Activated CD4-positive, alpha-beta T cell treated with anti-CD3 and anti-CD28 coated beads, Interleukin-2, amount 50 U/mL, for 4 hours (primary cell): ENCODE measurements around the gene IMPA2.
"Not testable (repeated sequence)": the region's sequence is repeated elsewhere in the genome, so short reads cannot be mapped to it uniquely, and the experiment has no call there.

Source experiments
- DNase-seq, 2 experiments: peaks; one replicate each; pipeline ENCODE4 v3.0.0-alpha.2; 2020

IMPA2 gene

DNA sequence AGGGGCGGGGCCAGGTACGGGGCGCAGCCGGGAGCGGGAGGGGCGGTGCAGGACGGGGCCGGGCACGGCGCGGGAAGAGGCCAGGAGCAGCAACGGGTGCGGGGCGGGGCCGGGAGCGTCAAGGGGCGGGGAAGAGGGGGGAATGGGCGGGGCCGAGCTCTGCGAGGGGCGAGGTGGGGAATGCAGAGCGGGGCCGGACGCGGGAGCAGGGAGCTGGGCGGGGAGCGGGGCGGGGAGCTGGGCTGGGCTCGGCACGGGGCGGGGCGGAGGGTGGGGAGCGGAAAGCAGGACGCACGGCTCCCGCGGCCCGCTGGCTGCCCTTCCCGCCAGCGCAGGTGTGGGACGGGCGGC, at the start of gene IMPA2:
TSS of gene IMPA2 (plus strand) at position 316 of the 351 bp plus-strand sequence. CDS start 163 bp downstream, outside the sequence.
- DNase-seq: no peak

- no peak for DNase-seq
These were observed 48.9 kb upstream of the IMPA2 start for GRCh38 chr18:11932393-11932792.

DNA sequence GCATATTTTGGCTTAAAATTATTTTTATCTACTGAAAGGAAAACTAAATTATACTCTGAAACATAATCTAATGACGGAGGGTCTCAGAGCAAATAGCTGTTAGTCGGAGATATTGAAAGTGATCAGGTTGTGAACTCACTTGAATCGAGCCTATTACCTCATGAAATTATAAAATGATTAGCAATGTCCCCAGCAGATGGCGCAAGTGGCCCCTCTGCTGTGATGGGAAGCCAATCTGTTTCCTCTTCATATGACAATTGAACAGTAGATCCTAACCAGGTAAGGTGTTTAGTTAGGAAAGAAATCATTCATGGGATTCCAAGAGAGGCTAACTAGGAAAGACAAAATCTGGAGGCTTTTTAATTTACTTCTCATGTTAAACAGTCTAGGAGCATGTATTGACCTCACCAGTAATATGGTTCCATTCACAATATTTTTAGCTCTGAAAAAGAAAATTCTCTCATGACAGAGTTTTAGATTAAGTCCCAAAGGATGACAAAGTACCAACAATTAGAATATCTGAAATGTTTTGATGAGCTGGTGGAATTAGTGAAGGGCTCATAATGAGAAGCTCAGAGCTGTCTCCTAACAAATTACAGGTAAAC, 43.3 kb upstream of the IMPA2 start:
- DNase-seq: peak; percentile 74 to 75

GRCh38 chr18:11940956-11941355, 40.4 kb upstream of the IMPA2 start:
- DNase-seq: no peak

DNA sequence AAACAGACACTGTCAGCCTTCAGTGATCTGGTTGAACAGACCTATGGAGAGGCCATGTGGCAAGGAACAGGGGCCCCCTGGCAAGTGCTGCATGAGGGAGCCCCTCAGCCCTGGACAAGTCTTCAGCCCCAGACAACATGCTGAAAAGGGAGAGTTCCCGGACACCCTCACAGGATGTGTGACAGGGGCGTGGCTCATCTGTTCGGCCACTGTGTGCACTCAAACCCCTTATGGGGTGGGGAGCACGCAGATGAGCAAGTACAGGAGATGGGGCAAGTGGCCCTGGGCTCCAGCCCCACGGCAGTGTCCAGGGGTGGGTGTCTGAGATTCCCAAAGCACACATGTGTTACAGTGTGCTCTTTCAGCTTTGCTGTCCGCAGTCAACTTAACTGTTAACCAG, 37.8 kb upstream of the IMPA2 start:
- no peak for DNase-seq

GRCh38 chr18:11944252-11944651, 37.1 kb upstream of the IMPA2 start:
- DNase-seq: no peak

DNA sequence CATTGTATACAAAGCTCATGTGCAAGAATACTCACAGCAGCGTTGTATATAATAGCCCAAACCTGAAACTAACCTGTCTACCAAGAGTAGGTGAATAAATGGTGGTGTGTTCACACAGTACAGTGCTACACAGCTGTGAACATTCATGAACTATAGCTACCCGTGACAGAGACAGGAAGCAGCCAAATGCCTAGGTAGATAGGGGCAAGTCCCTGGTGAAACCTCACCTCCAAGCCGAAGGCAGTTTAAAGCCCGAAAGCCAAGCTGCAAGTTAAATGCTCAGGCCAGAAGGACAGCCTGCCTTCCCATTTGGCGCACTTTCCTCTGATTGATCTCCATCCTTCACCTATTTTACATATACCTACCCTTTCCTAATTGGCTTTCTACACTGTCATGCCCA, 36.5 kb upstream of the IMPA2 start:
- DNase-seq: no peak

DNA sequence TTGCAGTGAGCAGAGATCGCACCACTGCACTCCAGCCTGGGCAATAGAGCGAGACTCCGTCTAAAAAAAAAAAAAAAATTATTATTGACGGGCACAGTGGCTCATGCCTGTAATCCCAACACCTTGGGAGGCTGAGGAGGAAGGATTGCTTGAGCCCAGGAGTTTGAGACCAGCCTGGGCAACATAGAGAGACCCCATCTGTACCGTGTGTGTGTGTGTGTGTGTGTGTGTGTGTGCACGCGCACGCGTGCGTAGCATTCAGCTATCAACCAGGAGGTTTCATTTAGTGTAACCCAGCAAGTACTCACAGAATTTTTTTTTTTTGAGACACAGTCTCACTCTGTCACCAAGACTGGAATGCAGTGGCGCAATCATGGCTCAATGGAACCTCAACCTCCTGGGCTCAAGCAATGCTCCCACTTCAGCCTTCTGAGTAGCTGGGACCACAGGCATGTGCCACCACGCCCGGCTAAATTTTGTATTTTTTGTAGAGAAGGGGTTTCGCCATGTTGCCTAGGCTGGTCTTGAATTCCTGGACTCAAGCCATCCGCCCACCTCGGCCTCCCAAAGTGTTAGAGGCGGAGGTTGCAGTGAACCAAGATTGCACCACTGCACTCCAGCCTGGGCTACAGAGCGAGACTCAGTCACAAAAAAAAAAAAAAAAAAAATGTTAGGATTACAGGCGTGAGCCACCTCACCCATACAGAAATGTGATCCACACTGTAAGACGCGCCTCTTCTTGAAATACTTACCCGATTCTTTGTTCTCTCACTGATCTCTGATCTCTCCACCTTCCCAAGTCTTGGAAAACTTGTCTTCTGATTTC, 35.3 kb upstream of the IMPA2 start:
- DNase-seq: not testable (repeated sequence)

DNA sequence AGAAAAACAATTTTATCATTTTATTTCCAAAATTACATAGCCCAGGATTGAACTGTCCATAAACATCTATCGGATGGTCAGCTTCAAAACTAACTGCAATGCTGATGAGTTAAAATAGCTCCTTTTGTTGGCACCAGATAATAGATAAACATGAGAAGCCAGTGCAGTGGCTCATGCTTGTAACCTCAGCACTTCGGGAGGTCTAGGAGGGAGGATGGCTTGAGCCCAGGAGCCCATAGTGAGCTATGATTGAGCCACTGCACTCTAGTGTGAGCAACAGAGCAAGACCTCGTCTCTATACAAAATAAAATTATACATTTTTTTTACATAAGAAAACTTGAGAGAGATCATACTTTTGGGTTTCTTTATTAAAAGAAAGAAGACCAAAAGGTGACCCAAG, 34.6 kb upstream of the IMPA2 start:
- no peak for DNase-seq

GRCh38 chr18:11947214-11948191, 33.8 kb upstream of the IMPA2 start:
- DNase-seq: peak; percentile 40 to 42

GRCh38 chr18:11948852-11949523, 32.3 kb upstream of the IMPA2 start:
- DNase-seq: no peak

DNA sequence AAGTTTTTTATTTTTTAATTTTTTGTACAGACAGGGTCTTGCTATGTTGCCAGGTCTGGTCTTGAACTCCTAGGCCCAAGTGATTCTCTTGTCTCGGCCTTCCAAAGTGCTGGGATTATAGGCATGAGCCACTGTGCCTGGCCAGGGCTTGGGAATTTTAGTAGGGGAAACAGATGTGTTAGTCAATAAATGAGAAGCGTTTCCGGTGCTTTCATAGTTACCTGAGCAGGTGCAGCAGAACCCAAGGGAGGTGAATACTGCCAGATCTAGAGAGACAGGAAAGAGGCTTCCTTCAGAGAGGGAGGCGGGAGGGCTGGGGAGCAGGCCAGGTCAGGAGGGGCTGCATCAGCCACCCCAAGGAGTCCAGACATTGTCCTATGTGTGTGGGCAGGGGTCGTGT, 30.5 kb upstream of the IMPA2 start:
- no peak for DNase-seq

- no peak for DNase-seq
These were observed 29.9 kb upstream of the IMPA2 start for GRCh38 chr18:11951390-11951851.

DNA sequence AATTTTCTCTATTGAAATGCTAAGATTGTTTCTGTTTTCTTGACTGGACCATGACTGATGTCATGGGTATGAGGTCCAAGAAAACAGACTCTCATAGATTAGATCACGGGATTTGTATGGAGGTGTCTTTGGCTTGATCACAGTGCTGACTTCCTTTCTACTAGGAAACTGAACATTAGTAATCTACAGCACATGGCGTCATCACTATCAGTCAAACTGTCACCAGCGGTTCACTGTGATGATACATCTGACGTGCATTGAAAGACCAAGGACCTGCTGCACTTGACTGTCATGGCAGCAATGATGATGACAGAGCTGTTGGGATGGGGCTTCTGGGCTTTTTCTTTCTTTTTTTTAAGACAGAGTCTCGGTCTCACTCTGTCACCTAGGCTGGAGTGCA, 28.2 kb upstream of the IMPA2 start:
- DNase-seq: no peak

DNA sequence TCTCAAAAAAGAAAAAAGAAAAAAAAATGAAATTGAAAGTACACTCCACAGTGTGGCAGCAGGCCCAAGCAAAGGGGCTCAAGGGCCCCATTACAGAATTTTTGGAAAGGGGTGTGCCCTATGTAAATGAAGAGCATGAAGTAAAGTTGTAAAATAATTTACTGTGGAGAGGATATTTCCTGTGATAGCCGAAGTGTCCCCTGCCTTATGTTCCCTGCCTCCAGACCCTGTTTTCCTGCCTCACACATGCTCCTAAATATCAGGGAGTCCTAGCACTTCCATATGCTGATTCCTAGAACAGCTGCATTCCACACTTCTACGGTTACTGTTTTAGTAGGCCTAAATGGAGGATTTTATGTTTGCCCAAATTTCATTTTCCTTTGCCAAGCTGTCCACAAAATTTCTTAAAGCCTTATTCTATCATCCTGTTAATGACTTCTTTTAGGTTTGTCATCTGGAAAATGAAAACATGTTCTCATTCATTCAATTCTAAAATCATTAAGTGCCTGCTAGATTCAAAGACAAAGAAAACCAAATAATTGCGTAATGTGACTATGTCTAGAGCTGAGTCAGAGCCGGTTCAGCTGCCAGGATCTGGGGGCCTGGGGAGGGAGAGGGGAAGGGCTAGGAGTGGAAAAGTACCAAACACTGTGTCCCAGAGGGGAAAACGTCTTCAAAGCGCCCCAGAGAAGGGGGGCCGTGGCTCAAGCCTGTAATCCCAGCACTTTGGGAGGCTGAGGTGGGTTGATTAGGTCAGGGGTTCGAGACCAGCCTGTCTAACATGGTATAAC, 25.9 kb upstream of the IMPA2 start:
- DNase-seq: no peak

DNA sequence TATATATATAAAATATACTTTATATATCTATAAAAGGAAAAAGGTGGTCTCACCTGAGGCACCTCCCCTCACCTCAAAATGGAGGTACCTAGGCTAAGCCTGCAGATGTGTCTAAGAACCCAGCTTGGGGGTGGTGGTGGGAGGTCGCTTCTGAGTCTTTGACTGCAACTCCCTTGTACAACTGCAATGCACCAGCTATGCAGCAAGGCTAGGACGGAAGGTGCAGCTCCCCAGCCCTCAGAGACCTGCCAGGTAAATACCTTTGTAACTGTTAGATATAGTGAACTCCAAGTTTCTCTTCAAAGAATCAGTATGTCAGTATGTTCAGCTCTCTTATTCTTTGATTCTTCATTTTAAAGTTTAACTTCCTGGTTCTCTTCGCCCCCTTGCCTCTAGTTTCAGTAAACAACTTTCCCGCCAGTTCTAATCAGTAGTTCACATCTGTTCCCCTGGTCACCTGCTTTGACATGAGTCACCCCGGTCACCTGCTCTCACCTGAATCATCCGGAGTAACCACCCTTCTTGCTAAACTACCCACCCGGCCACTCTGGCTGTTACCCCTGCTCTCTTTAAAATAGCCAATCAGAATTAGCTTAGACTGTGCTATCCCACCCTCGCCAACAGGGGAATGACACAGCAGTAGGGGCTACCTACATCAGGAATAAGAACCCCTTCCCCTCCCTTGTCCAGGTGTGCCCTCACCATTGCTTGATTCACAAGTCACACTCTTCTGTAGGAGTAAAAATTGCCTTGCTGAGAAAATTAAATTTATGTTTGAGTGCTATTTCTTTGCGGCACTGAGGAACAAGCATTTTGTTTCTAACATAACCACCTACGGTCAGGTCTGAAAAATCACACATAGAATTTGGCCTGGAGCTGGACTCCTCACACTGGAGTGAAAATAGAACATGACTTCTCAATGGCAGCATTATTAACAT, 24.7 kb upstream of the IMPA2 start:
- no peak for DNase-seq

DNA sequence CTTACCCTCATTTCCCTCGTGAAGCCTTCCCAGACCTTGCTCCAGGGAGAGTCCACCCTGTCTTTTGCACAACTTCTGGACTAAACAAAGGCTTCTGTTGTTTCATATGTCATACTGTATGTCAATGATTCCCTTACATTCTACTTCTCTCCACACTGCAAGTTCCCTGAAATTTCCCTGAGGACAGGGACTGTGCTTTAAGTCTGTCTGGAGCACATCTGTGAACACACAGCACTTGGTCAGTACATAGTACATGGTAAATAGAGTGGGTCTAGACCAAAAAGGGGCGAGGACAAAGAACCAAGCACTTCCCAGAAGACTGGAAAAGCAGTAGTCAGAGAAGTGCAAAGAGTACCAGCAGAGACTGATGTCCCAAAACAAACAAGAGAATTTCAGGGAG, 23.7 kb upstream of the IMPA2 start:
- no peak for DNase-seq

DNA sequence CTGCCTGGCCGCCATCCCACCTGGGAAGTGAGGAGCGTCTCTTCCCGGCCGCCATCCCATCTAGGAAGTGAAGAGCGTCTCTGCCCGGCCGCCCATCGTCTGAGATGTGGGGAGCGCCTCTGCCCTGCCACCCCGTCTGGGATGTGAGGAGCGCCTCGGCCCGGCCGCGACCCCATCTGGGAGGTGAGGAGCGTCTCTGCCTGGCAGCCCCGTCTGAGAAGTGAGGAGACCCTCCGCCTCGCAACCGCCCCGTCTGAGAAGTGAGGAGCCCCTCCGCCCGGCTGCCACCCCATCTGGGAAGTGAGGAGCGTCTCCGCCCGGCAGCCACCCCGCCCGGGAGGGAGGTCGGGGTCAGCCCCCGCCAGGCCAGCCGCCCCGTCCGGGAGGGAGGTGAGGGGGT, 21.7 kb upstream of the IMPA2 start:
- not testable (repeated sequence) for DNase-seq

GRCh38 chr18:11960743-11961380, 20.4 kb upstream of the IMPA2 start:
- DNase-seq: no peak

- no peak for DNase-seq
These were observed 18.7 kb upstream of the IMPA2 start for GRCh38 chr18:11962597-11962996.
